SK-N-SH (cell line): ENCODE data around the gene MUTYH. TPM values are rescaled to one million over a fixed set of nuclear protein-coding genes. Genes with fewer than 3 reads are reported as not detected.
A peak's percentile ranks its signal among the peaks of the same experiment; 100 is the strongest.

Experiments
- CHD2 ChIP-seq: fragments of 150-350 bp; IDR thresholded peaks from 2 replicates; pipeline ENCODE4 v1.6.1; 2018; ENCODE audit warnings: low read length; ENCODE audit not compliant: partially characterized antibody
- ELF1 ChIP-seq: IDR thresholded peaks from 2 replicates; pipeline ENCODE4 v1.4.0; 2012
- EP300 ChIP-seq, 2 experiments: IDR thresholded peaks; 2 replicates each; pipeline versions ENCODE4 v1.4.0 to v1.6.1; 2012; ENCODE audit warnings: borderline replicate concordance in 1 of 2, low read depth in 1 of 2, low read length in 1 of 2
- EZH2phosphoT487 ChIP-seq: fragments of 200-600 bp; sonication (generic); IDR thresholded peaks from 2 replicates; pipeline ENCODE4 v1.6.1; 2017; ENCODE audit warnings: low read depth, mixed run types, mild to moderate bottlenecking, antibody characterized with exemption, moderate library complexity, borderline replicate concordance
- FOSL2 ChIP-seq: IDR thresholded peaks from 2 replicates; pipeline ENCODE4 v1.4.0; 2012; ENCODE audit warnings: low read depth, mild to moderate bottlenecking, moderate library complexity, borderline replicate concordance
- FOXJ3 ChIP-seq: sonication (generic); formaldehyde crosslinking; IDR thresholded peaks from 2 replicates; pipeline ENCODE4 v1.5.1; 2020; ENCODE audit warnings: mild to moderate bottlenecking, missing genetic modification reagents
- FOXM1 ChIP-seq: IDR thresholded peaks from 2 replicates; pipeline ENCODE4 v1.4.0; 2012; ENCODE audit warnings: low read depth, mild to moderate bottlenecking
- GABPA ChIP-seq: IDR thresholded peaks from 2 replicates; pipeline ENCODE4 v1.4.0; 2012; ENCODE audit warnings: low read depth, mild to moderate bottlenecking
- GATA2 ChIP-seq: sonication (generic); formaldehyde crosslinking; IDR thresholded peaks from 2 replicates; pipeline ENCODE4 v1.5.0; 2020; ENCODE audit warnings: mild to moderate bottlenecking, missing genetic modification reagents
- MAX ChIP-seq: IDR thresholded peaks from 2 replicates; pipeline ENCODE4 v1.4.0; 2012; ENCODE audit warnings: low read depth
- MEF2A ChIP-seq: IDR thresholded peaks from 2 replicates; pipeline ENCODE4 v1.4.0; 2012; ENCODE audit warnings: low read depth, borderline replicate concordance
- MXI1 ChIP-seq: IDR thresholded peaks from 2 replicates; pipeline ENCODE4 v1.6.1; 2012; ENCODE audit warnings: mild to moderate bottlenecking, low read depth, low read length, improper control_type of control experiment
- NFIC ChIP-seq: IDR thresholded peaks from 2 replicates; pipeline ENCODE4 v1.4.0; 2012; ENCODE audit warnings: borderline replicate concordance
- NRF1 ChIP-seq: IDR thresholded peaks from 2 replicates; pipeline ENCODE4 v1.6.1; 2012; ENCODE audit warnings: low read depth, mild to moderate bottlenecking, low read length
- POLR2AphosphoS5 ChIP-seq: IDR thresholded peaks from 2 replicates; pipeline ENCODE4 v1.6.1; 2012; ENCODE audit warnings: low read depth, low read length
- RCOR1 ChIP-seq: fragments of 150-350 bp; IDR thresholded peaks from 2 replicates; pipeline ENCODE4 v1.6.1; 2017; ENCODE audit warnings: antibody characterized with exemption, low read length
- RFX5 ChIP-seq: IDR thresholded peaks from 2 replicates; pipeline ENCODE4 v1.6.1; 2012; ENCODE audit warnings: mild to moderate bottlenecking, improper control_type of control experiment, low read length
- RXRA ChIP-seq: IDR thresholded peaks from 2 replicates; pipeline ENCODE4 v1.4.0; 2012; ENCODE audit warnings: low read depth, mild to moderate bottlenecking, borderline replicate concordance
- SIN3A ChIP-seq: IDR thresholded peaks from 2 replicates; pipeline ENCODE4 v1.6.1; 2012; ENCODE audit warnings: low read depth, mild to moderate bottlenecking, low read length, moderate library complexity, borderline replicate concordance
- SMC3 ChIP-seq: IDR thresholded peaks from 2 replicates; pipeline ENCODE4 v1.6.1; 2012; ENCODE audit warnings: low read depth, low read length, improper control_type of control experiment
- TAF1 ChIP-seq: IDR thresholded peaks from 2 replicates; pipeline ENCODE4 v1.6.1; 2012; ENCODE audit warnings: low read depth, mild to moderate bottlenecking, low read length, moderate library complexity, borderline replicate concordance
- TCF12 ChIP-seq: IDR thresholded peaks from 2 replicates; pipeline ENCODE4 v1.4.0; 2012
- TEAD4 ChIP-seq: IDR thresholded peaks from 2 replicates; pipeline ENCODE4 v1.4.0; 2012; ENCODE audit warnings: mild to moderate bottlenecking, borderline replicate concordance; ENCODE audit not compliant: insufficient read depth
- USF1 ChIP-seq: IDR thresholded peaks from 2 replicates; pipeline ENCODE4 v1.4.0; 2012; ENCODE audit warnings: low read depth, borderline replicate concordance
- YY1 ChIP-seq: IDR thresholded peaks from 2 replicates; pipeline ENCODE4 v1.4.0; 2012; ENCODE audit warnings: low read depth, mild to moderate bottlenecking
- polyA plus RNA-seq, 3 experiments: library from polyadenylated mRNA; depleted of rRNA; stranded (reverse); fragments of >200 nt; gene quantifications; 2 replicates each; pipeline ENCODE4 v1.2.3, GENCODE V29; 2012
- TF ChIP-seq, protein P1 (sequence below): IDR thresholded peaks from 2 replicates; pipeline ENCODE4 v1.4.0; 2012; ENCODE audit warnings: low read depth, borderline replicate concordance
- TF ChIP-seq, protein P2 (sequence below): fragments of 150-350 bp; IDR thresholded peaks from 2 replicates; pipeline ENCODE4 v1.6.1; 2016; ENCODE audit warnings: mild to moderate bottlenecking, low read depth, low read length
- TF ChIP-seq, protein P3 (sequence below): fragments of 150-350 bp; IDR thresholded peaks from 2 replicates; pipeline ENCODE4 v1.6.1; 2017; ENCODE audit warnings: antibody characterized with exemption, low read length, low read depth, borderline replicate concordance

The MUTYH gene
- polyA plus RNA-seq, 1 of the 3 experiments (the other 2 are of a cell fraction) = 23.3 TPM

DNA sequence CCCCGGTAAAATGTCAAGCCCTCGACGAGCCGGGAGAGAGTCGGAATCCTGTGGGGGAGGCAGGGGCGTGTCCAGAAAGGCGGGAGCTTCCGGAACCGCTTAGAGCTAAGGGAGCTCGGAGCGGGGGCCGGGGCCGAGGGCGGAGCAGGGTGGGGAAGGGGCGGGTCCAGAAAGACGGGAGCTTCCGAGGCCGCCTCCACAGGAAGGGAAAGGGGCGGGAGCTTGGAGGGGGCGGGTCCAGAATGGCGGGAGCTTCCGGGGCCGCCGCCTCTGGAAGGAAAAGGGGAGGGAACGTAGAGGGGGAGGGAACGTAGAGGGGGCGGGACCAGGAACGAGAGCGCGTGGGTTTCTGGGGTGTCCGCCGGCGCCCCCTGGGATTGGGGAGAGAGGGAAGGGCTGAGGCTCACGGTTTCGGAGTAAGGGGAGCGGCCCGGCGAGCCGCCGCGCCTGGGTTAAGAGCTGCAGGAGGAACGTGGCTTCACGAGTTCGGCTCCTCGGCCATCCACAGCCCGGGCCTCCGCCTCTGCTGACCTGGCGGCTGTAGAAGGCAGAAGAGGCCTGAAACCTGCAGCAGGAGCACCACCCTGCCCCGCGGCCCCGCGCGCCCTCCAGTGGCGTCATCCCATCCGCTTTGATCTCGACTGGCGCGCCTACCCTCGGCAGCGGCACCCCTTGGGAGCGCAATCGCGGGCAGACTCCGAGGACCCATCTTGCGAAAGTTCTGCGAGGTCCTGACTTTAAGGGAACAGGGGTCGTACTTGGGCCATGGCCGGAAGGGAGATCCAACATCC, 36.5 kb downstream of the MUTYH start (continued):
- TF ChIP-seq MAX = peak; percentile 80
- TF ChIP-seq YY1 = no peak; the same call in 1 of the 2 replicates
- TF ChIP-seq CHD2 = peak; percentile 43
- TF ChIP-seq RCOR1 = no peak
- TF ChIP-seq, protein P1, sequence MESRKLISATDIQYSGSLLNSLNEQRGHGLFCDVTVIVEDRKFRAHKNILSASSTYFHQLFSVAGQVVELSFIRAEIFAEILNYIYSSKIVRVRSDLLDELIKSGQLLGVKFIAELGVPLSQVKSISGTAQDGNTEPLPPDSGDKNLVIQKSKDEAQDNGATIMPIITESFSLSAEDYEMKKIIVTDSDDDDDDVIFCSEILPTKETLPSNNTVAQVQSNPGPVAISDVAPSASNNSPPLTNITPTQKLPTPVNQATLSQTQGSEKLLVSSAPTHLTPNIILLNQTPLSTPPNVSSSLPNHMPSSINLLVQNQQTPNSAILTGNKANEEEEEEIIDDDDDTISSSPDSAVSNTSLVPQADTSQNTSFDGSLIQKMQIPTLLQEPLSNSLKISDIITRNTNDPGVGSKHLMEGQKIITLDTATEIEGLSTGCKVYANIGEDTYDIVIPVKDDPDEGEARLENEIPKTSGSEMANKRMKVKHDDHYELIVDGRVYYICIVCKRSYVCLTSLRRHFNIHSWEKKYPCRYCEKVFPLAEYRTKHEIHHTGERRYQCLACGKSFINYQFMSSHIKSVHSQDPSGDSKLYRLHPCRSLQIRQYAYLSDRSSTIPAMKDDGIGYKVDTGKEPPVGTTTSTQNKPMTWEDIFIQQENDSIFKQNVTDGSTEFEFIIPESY = no peak
- TF ChIP-seq MEF2A = no peak
- TF ChIP-seq, protein P2, sequence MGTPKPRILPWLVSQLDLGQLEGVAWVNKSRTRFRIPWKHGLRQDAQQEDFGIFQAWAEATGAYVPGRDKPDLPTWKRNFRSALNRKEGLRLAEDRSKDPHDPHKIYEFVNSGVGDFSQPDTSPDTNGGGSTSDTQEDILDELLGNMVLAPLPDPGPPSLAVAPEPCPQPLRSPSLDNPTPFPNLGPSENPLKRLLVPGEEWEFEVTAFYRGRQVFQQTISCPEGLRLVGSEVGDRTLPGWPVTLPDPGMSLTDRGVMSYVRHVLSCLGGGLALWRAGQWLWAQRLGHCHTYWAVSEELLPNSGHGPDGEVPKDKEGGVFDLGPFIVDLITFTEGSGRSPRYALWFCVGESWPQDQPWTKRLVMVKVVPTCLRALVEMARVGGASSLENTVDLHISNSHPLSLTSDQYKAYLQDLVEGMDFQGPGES = no peak
- TF ChIP-seq FOSL2 = no peak; the same call in 1 of the 2 replicates
- TF ChIP-seq RFX5 = 0 out of 2 replicates have a peak, but pooled peaks have one; percentile 13
- no peak for TF ChIP-seq EP300 (IDR thresholded peaks at IDR 0.05; ENCODE audit: borderline replicate concordance in 1 of 2, low read depth in 1 of 2, low read length in 1 of 2)
- no peak for TF ChIP-seq NFIC
- TF ChIP-seq ELF1 = peak; percentile 40; the same call in 1 of the 2 replicates
- TF ChIP-seq USF1 = no peak
- TF ChIP-seq MXI1 = no peak
- no peak for TF ChIP-seq EZH2phosphoT487
- no peak for TF ChIP-seq TEAD4
- peak; percentile 60 for TF ChIP-seq POLR2AphosphoS5
- TF ChIP-seq FOXM1 = 0 out of 2 replicates have a peak, but pooled peaks have one; percentile 20
- TF ChIP-seq SMC3 = peak; percentile 55
- TF ChIP-seq TCF12 = no peak; the same call in 1 of the 2 replicates
- TF ChIP-seq GATA2 (CRISPR knock-in tag) = no peak
- peak; percentile 40 for TF ChIP-seq TAF1
- no peak for TF ChIP-seq FOXJ3 (CRISPR knock-in tag)
- peak; percentile 78 for TF ChIP-seq GABPA
- peak; percentile 73; the same call in 1 of the 2 replicates for TF ChIP-seq SIN3A
- TF ChIP-seq RXRA = no peak
- TF ChIP-seq, protein P3, sequence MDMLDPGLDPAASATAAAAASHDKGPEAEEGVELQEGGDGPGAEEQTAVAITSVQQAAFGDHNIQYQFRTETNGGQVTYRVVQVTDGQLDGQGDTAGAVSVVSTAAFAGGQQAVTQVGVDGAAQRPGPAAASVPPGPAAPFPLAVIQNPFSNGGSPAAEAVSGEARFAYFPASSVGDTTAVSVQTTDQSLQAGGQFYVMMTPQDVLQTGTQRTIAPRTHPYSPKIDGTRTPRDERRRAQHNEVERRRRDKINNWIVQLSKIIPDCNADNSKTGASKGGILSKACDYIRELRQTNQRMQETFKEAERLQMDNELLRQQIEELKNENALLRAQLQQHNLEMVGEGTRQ = no peak
- no peak for TF ChIP-seq NRF1
